HFFc6 (cell line): ENCODE results near the gene COL23A1. TPM values are rescaled to one million over a fixed set of nuclear protein-coding genes. Genes with fewer than 3 reads are reported as not detected.

Experiments
- DNase-seq: peaks from one replicate; pipeline ENCODE4 v3.0.0-alpha.2; 2018
- H3K27ac Mint-ChIP-seq: 2 replicates; pipeline ENCODE4 v1.8.0; 2020; ENCODE audit warnings: mild to moderate bottlenecking, mixed read lengths
- H3K27me3 Mint-ChIP-seq: 2 replicates; pipeline ENCODE4 v1.8.0; 2021; ENCODE audit warnings: mild to moderate bottlenecking, moderate library complexity, mixed read lengths; ENCODE audit not compliant: insufficient read depth
- H3K36me3 Mint-ChIP-seq: 2 replicates; pipeline ENCODE4 v1.8.0; 2021; ENCODE audit warnings: low read depth, mixed read lengths
- H3K4me1 Mint-ChIP-seq: 2 replicates; pipeline ENCODE4 v1.8.0; 2020; ENCODE audit warnings: low read depth, mixed read lengths
- H3K4me3 Mint-ChIP-seq: 2 replicates; pipeline ENCODE4 v1.8.0; 2020; ENCODE audit warnings: mild to moderate bottlenecking, moderate library complexity, mixed read lengths
- H3K9me3 Mint-ChIP-seq: 2 replicates; pipeline ENCODE4 v1.8.0; 2020; ENCODE audit warnings: mild to moderate bottlenecking, mixed read lengths
- CTCF ChIP-seq: fragments of 200-600 bp; sonication (generic); IDR thresholded peaks from 2 replicates; pipeline ENCODE4 v1.5.0; 2021; ENCODE audit warnings: antibody characterized with exemption, mild to moderate bottlenecking
- total RNA-seq, 6 experiments: library from RNA; stranded (reverse); fragmentation: NEBNext Ultra II Directional; extraction: Animal tissue kit (Norgen Biotek cat#: 25700); gene quantifications; 2 replicates in 1 of 6; 3 replicates in 5 of 6; pipeline ENCODE4 v1.2.3, GENCODE V29; 2021

COL23A1 gene
- total RNA-seq, 6 experiments from 2014 or later, result not detected

GRCh38 chr5:178530526-178530925 is 59.7 kb downstream of the COL23A1 start:
- peaks cover 27% of the 10 kb centered on the region for H3K9me3 Mint-ChIP-seq

GRCh38 chr5:178529080-178529479 is 61.1 kb downstream of the COL23A1 start:
- Mint-ChIP-seq H3K27ac (no peak overlapping the region), H3K4me1 (no peaks in the 10 kb centered on the region), H3K4me3 (no peak overlapping the region), H3K9me3 (peaks cover 25% of the 10 kb centered on the region), H3K36me3 (no peaks in the 10 kb centered on the region; the same call in 1 of the 2 replicates), H3K27me3 (no peaks in the 10 kb centered on the region; the same call in none of the 2 replicates)
- TF ChIP-seq CTCF, result no peak
- DNase-seq, result no peak

More at GRCh38 chr5:178530526-178530925, 59.7 kb downstream of the COL23A1 start:
- Mint-ChIP-seq H3K36me3 (no peaks in the 10 kb centered on the region), H3K4me3 (no peak overlapping the region), H3K27ac (no peak overlapping the region), H3K4me1 (no peaks in the 10 kb centered on the region), H3K27me3 (no peaks in the 10 kb centered on the region; the same call in none of the 2 replicates)
- TF ChIP-seq CTCF, result no peak
- no peak for DNase-seq

GRCh38 chr5:178527458-178528307 is 62.5 kb downstream of the COL23A1 start:
- Mint-ChIP-seq H3K36me3 (peaks cover 5% of the 10 kb centered on the region; the same call in 1 of the 2 replicates), H3K4me3 (no peak overlapping the region), H3K4me1 (no peaks in the 10 kb centered on the region), H3K27me3 (no peaks in the 10 kb centered on the region; the same call in none of the 2 replicates), H3K27ac (no peak overlapping the region), H3K9me3 (peaks cover 34% of the 10 kb centered on the region)
- no peak for DNase-seq
- no peak for TF ChIP-seq CTCF

GRCh38 chr5:178526773-178527457 is 63.3 kb downstream of the COL23A1 start:
- TF ChIP-seq CTCF, result no peak
- H3K4me3 Mint-ChIP-seq, result no peak overlapping the region
- H3K36me3 Mint-ChIP-seq, result peaks cover 5% of the 10 kb centered on the region; the same call in 1 of the 2 replicates
- H3K27me3 Mint-ChIP-seq, result no peaks in the 10 kb centered on the region; the same call in none of the 2 replicates
- peaks cover 41% of the 10 kb centered on the region for H3K9me3 Mint-ChIP-seq
- DNase-seq, result no peak
- H3K4me1 Mint-ChIP-seq, result no peaks in the 10 kb centered on the region
- no peak overlapping the region for H3K27ac Mint-ChIP-seq

- peaks cover 5% of the 10 kb centered on the region; the same call in 1 of the 2 replicates for H3K36me3 Mint-ChIP-seq
- peaks cover 40% of the 10 kb centered on the region for H3K9me3 Mint-ChIP-seq
- H3K27me3 Mint-ChIP-seq, result no peaks in the 10 kb centered on the region; the same call in none of the 2 replicates
- H3K4me3 Mint-ChIP-seq, result no peak overlapping the region
- no peak overlapping the region for H3K27ac Mint-ChIP-seq
- no peak for TF ChIP-seq CTCF
- no peaks in the 10 kb centered on the region for H3K4me1 Mint-ChIP-seq
- no peak for DNase-seq
These were observed 64.1 kb downstream of the COL23A1 start for GRCh38 chr5:178525906-178526732.
